Lower lobe of right lung (tissue), 2 donors: ENCODE results near the gene ULBP1. TPM values are rescaled to one million over a fixed set of nuclear protein-coding genes. Genes with fewer than 3 reads are reported as not detected.
"Not testable (repeated sequence)": the region's sequence is repeated elsewhere in the genome, so short reads cannot be mapped to it uniquely, and the experiment has no call there.

ENCODE experiments used
- ATAC-seq, 2 donors: fragments of 200-7000 bp; cut with Tn5 transposase; one replicate each; pipeline ENCODE4 v1.9.1; 2020 to 2022; ENCODE audit warnings: mild to moderate bottlenecking in 2 of 2, moderate library complexity in 2 of 2
- DNase-seq: peaks from one replicate; pipeline ENCODE4 v3.0.0-alpha.2; 2020
- H3K27ac ChIP-seq: fragments of 200-600 bp; one replicate; pipeline ENCODE4 v1.8.0; 2022
- H3K27me3 ChIP-seq: fragments of 200-600 bp; one replicate; pipeline ENCODE4 v1.8.0; 2022; ENCODE audit warnings: low read depth
- H3K36me3 ChIP-seq: fragments of 200-600 bp; one replicate; pipeline ENCODE4 v1.8.0; 2022; ENCODE audit warnings: mild to moderate bottlenecking
- H3K4me1 ChIP-seq: fragments of 200-600 bp; one replicate; pipeline ENCODE4 v1.8.0; 2022
- H3K4me3 ChIP-seq: fragments of 200-600 bp; one replicate; pipeline ENCODE4 v1.8.0; 2022; ENCODE audit warnings: mild to moderate bottlenecking
- H3K9me3 ChIP-seq: fragments of 200-600 bp; one replicate; pipeline ENCODE4 v1.8.0; 2022
- intact Hi-C: fragments of 100-400 bp; cut with DNase I; formaldehyde crosslinking; loops from one replicate; pipeline ENCODE4 v1.11.0; 2022
- total RNA-seq: library from RNA; stranded (reverse); fragmentation: NEBNext Ultra II Directional; extraction: Animal tissue kit (Norgen Biotek cat#: 25700); gene quantifications from one replicate; pipeline ENCODE4 v1.2.1, GENCODE V29; 2021
- TF ChIP-seq, protein P1 (sequence below): fragments of 200-600 bp; IDR thresholded peaks from one replicate; pipeline ENCODE4 v1.8.0; 2022; ENCODE audit warnings: antibody characterized with exemption, mild to moderate bottlenecking
- donor health status: DM: no; HTN: yes; CAD: no; lungs with severe emphysema.

ULBP1 gene
- total RNA-seq, 1 donor from 2014 or later: 2.0 TPM

DNA sequence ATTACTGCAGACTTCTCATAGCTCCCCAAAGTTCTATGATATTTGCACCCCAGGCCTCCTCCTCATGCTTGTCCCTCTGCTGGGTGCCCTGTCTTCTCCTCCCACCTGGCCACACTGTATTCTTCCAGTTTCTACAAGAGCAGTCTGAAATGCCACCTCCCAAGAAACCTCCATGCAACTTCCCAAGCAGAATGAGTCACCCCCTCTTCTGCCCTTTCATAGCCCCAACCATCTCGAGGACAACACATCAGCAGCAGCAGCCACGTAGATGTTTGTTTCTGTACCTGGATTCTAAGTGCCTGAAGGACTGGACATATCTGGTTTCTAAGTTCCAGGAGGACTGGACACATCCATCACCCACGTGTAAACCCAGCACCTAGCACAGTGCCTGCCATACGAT lies 28.5 kb upstream of the ULBP1 start:
- Histone ChIP-seq H3K4me3 (no peak overlapping the region), H3K4me1 (peaks cover 14% of the 10 kb centered on the region), H3K27me3 (peaks cover 90% of the 10 kb centered on the region), H3K9me3 (no peaks in the 10 kb centered on the region), H3K27ac (no peak overlapping the region), H3K36me3 (no peaks in the 10 kb centered on the region)
- no peak for ATAC-seq
- DNase-seq: no peak
- TF ChIP-seq, protein P1, sequence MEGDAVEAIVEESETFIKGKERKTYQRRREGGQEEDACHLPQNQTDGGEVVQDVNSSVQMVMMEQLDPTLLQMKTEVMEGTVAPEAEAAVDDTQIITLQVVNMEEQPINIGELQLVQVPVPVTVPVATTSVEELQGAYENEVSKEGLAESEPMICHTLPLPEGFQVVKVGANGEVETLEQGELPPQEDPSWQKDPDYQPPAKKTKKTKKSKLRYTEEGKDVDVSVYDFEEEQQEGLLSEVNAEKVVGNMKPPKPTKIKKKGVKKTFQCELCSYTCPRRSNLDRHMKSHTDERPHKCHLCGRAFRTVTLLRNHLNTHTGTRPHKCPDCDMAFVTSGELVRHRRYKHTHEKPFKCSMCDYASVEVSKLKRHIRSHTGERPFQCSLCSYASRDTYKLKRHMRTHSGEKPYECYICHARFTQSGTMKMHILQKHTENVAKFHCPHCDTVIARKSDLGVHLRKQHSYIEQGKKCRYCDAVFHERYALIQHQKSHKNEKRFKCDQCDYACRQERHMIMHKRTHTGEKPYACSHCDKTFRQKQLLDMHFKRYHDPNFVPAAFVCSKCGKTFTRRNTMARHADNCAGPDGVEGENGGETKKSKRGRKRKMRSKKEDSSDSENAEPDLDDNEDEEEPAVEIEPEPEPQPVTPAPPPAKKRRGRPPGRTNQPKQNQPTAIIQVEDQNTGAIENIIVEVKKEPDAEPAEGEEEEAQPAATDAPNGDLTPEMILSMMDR: no peak
- intact Hi-C loops: no loop called here

- no peak for DNase-seq
- no peak for ATAC-seq
- Histone ChIP-seq H3K27ac (no peak overlapping the region), H3K4me3 (no peak overlapping the region), H3K4me1 (peaks cover 14% of the 10 kb centered on the region), H3K36me3 (no peaks in the 10 kb centered on the region), H3K27me3 (peaks cover 94% of the 10 kb centered on the region), H3K9me3 (no peaks in the 10 kb centered on the region)
- intact Hi-C loops: no loop called here
- TF ChIP-seq, protein P1: no peak
Observed at GRCh38 chr6:149935668-149936067, 28.1 kb upstream of the ULBP1 start.

GRCh38 chr6:149936743-149937142 lies 27.0 kb upstream of the ULBP1 start:
- ATAC-seq: no peak
- TF ChIP-seq, protein P1: no peak
- Histone ChIP-seq H3K27ac (no peak overlapping the region), H3K4me3 (no peak overlapping the region), H3K36me3 (no peaks in the 10 kb centered on the region), H3K9me3 (no peaks in the 10 kb centered on the region), H3K27me3 (peaks cover 94% of the 10 kb centered on the region), H3K4me1 (peaks cover 24% of the 10 kb centered on the region)
- intact Hi-C loops: no loop called here
- DNase-seq: no peak

DNA sequence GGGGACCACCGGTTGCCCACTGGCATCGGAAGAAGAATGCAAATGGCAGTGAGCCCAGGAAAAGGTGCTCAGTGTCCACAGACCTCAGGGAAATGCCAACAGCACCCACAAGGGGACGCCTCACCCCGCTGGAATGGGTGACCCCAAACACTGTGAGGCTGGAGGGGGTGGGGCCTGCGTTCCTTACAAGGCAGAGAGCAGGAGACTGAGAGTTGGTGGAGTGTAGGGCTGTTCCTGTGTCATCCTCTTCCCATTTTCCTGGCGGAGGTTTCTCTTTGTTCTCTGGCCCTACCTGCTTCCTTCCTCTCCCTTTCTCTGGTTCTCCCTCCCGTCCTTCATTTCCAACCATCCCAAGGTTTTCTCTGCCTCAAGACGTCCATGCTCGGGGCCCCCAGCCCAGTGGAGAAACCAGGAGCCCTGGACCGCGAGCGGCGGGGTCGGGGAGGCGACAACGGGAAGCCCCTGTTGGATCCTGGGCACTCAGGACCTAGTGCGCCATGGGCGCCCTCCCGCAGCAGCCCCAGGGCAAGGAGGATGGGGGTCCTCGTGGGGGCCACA lies 25.7 kb upstream of the ULBP1 start:
- H3K9me3 ChIP-seq, DNase-seq, intact Hi-C loops, H3K27ac ChIP-seq, H3K36me3 ChIP-seq: not testable (repeated sequence)
- peak; percentile 31 to 36 for ATAC-seq
- TF ChIP-seq, protein P1: peak; percentile 7
- Histone ChIP-seq H3K4me1 (peaks cover 29% of the 10 kb centered on the region), H3K27me3 (peaks cover 85% of the 10 kb centered on the region), H3K4me3 (peak overlapping the region; percentile 56)

DNA sequence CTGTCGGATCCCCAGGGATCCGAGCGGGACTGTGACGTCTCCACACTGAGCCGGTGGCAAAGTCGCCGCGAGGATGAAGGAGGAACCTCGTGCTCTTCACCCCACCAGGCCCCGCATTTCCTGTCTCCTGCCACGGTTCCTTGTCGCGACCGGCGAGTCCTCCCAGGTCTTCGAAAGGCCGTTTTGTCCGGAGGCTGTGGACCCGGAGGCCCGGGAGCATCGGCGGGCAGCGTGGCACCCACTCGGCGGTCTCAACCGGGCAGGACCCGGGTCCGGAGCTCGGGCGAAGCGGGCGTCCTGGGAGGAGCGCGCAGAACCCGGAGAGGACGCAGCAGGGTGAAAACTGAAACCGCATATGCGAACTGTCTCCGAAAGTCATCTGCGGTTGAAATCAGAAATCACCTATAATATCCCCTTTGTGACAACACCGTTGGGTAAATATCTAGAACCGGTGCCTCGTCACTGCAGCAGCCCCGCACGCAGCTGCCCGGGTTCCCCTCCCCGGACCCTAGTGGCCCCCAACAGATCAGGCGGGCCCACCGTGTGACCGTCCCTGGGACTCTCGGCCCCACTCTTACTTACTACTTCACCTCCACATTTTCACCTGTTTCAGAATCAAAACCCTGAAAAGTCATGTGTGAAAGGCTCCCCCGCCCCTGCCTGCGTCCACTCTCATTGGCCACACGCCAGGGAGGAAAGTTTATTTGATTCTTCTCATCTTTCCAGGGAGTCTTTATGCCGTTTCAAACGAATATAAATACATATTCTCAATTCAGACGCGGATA lies 25.0 kb upstream of the ULBP1 start:
- H3K27me3 ChIP-seq: peaks cover 78% of the 10 kb centered on the region
- ATAC-seq: no peak

More for the DNA sequence above, 25.0 kb upstream of the ULBP1 start:
- no peak for DNase-seq
- TF ChIP-seq, protein P1: no peak
- no peaks in the 10 kb centered on the region for H3K36me3 ChIP-seq
- no peak overlapping the region for H3K27ac ChIP-seq
- no peaks in the 10 kb centered on the region for H3K9me3 ChIP-seq
- peaks cover 29% of the 10 kb centered on the region for H3K4me1 ChIP-seq
- intact Hi-C loops: no loop called here
- peak overlapping the region; percentile 56 for H3K4me3 ChIP-seq
